ENCODE data around the gene BCAS3.

Gene BCAS3

DNA sequence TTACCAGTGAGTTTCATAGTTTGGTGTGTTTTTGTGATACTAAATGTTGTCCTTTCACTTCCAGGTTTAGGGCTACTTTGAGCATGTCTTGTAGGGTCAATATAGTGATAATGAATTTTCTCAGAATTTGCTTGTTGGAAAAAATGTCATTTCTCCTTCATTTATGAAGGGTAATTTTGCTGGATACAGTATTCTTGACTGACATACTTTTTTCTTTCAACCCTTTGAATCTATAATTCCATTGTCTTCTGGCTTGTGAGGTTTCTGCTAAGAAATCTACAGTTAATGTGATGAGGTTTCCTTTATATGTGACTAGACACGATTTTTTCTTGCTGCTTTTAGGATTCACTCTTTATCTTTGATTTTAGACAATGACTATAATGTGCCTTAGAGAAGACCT lies 219.3 kb downstream of the BCAS3 start:
- TF ChIP-seq, protein P1, sequence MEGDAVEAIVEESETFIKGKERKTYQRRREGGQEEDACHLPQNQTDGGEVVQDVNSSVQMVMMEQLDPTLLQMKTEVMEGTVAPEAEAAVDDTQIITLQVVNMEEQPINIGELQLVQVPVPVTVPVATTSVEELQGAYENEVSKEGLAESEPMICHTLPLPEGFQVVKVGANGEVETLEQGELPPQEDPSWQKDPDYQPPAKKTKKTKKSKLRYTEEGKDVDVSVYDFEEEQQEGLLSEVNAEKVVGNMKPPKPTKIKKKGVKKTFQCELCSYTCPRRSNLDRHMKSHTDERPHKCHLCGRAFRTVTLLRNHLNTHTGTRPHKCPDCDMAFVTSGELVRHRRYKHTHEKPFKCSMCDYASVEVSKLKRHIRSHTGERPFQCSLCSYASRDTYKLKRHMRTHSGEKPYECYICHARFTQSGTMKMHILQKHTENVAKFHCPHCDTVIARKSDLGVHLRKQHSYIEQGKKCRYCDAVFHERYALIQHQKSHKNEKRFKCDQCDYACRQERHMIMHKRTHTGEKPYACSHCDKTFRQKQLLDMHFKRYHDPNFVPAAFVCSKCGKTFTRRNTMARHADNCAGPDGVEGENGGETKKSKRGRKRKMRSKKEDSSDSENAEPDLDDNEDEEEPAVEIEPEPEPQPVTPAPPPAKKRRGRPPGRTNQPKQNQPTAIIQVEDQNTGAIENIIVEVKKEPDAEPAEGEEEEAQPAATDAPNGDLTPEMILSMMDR (conservative IDR thresholded peaks at IDR 0.05): no peak
- TF ChIP-seq ZFX (IDR thresholded peaks at IDR 0.05): no peak
- H3K27ac ChIP-seq: no peak overlapping the region

- no peak overlapping the region for H3K27ac ChIP-seq
- TF ChIP-seq, protein P1 (conservative IDR thresholded peaks at IDR 0.05): no peak
- no peak for TF ChIP-seq ZFX (IDR thresholded peaks at IDR 0.05)
These were observed 221.5 kb downstream of the BCAS3 start for GRCh38 chr17:60899115-60899514.

DNA sequence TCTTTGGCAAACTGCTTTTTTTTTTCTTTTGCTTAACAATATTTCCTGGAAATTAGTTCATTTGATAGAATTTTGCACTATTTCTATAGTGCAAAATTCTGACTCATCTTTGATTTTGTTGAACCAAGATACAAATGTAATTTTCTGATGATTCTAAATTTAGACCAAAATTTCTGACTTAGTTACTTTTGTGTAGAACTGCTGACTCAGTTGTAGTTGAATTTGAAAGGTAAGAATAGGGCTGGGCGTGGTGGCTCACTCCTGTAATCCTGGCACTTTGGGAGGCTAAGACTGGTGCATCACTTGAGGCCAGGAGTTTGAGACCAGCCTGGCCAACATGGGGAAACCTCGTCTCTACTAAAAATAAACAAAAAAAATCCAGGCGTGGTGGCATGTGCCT lies 223.0 kb downstream of the BCAS3 start:
- no peak for TF ChIP-seq ZFX (IDR thresholded peaks at IDR 0.05)
- H3K27ac ChIP-seq: no peak overlapping the region

GRCh38 chr17:60901242-60901641 lies 223.6 kb downstream of the BCAS3 start:
- no peak for TF ChIP-seq ZFX (IDR thresholded peaks at IDR 0.05)
- TF ChIP-seq, protein P1 (conservative IDR thresholded peaks at IDR 0.05): peak; percentile 14
- no peak overlapping the region for H3K27ac ChIP-seq

DNA sequence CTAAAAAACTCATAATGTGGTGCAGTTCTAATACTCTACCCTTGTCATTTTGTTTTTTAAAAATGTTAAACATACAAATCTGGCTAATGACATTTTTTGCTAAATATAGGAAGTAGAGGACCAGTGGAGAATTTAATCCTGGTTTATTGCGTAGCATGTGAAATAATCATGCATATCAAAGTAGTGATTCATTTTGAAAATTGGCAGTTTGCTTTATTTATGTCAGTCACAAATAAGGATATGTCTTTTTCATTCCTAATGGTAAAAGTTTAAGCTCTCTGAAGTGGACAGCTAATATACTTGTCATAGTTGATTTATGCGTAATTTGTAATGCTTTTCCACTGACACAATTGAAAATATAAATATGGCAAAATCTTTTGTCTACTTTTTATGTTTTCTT lies 224.2 kb downstream of the BCAS3 start:
- no peak for TF ChIP-seq ZFX (IDR thresholded peaks at IDR 0.05)
- TF ChIP-seq, protein P1 (conservative IDR thresholded peaks at IDR 0.05): no peak
- H3K27ac ChIP-seq: no peak overlapping the region

DNA sequence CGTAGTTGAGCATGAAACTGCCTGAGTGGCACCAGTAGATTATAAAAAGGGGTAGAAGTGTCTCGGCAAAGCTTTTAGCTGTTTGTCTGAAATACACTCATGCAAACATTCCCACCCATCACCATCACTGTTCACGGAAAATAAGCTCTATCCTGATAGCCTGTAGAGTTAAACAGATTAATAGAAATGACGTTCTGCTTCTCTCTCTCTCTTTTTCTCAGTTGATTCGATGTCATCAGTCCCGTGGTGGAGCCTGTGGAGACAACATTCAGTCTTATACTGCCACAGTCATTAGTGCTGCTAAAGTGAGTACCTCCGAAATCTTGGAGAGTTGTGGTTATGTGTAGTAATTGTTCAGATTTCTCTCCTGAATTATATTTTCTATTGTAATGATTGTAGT lies 224.7 kb downstream of the BCAS3 start:
- no peak for TF ChIP-seq ZFX (IDR thresholded peaks at IDR 0.05)
- TF ChIP-seq, protein P1 (conservative IDR thresholded peaks at IDR 0.05): no peak
- H3K27ac ChIP-seq: no peak overlapping the region

DNA sequence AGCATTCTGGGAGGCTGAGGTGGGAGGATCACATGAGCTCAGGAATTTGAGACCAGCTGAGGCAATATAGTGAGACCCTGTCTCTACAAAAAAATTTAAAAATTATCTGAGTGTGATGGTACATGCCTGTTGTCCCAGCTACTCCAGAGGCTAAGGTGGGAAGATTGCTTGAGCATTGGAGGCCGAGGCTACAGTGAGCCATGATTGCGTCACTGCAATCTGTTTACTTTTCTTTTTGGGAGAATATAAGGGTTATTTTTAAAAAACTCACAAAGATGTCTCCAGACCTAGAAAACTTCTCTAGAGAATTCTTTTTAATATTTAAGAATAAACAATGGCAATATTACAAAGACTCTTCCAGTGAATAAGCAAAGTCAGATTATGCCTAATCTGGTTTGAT lies 226.9 kb downstream of the BCAS3 start:
- TF ChIP-seq, protein P1 (conservative IDR thresholded peaks at IDR 0.05): no peak
- no peak for TF ChIP-seq ZFX (IDR thresholded peaks at IDR 0.05)
- H3K27ac ChIP-seq: no peak overlapping the region

GRCh38 chr17:60905709-60906108 lies 228.1 kb downstream of the BCAS3 start:
- no peak overlapping the region for H3K27ac ChIP-seq
- TF ChIP-seq, protein P1 (conservative IDR thresholded peaks at IDR 0.05): no peak
- no peak for TF ChIP-seq ZFX (IDR thresholded peaks at IDR 0.05)

Data from C4-2B (cell line).